Activated CD4-positive, alpha-beta T cell treated with anti-CD3 and anti-CD28 coated beads, Interleukin-2, amount 10 ng/mL, durations not matched to agents 7 days and 5 days (primary cell): ENCODE data around the gene UBE2J2. TPM values are rescaled to one million over a fixed set of nuclear protein-coding genes. Genes with fewer than 3 reads are reported as not detected.

ENCODE experiments used
- CTCF ChIA-PET: fragments of 350-600 bp; sonication (Branson Sonifier 250); formaldehyde crosslinking; loops from one replicate; lab custom pipeline; 2021; ENCODE audit warnings: antibody characterized with exemption; lab: Charles Lee
- POLR2A ChIA-PET: fragments of 350-600 bp; sonication (Branson Sonifier 250); formaldehyde crosslinking; loops from one replicate; lab custom pipeline; 2021; ENCODE audit warnings: antibody characterized with exemption; lab: Charles Lee
- DNase-seq: peaks from one replicate; pipeline ENCODE4 v3.0.0-alpha.2; 2020
- H3K27ac Mint-ChIP-seq: one replicate; pipeline ENCODE4 v1.8.0; 2021; ENCODE audit warnings: mild to moderate bottlenecking, moderate library complexity, mixed read lengths
- H3K27me3 Mint-ChIP-seq: one replicate; pipeline ENCODE4 v1.8.0; 2021; ENCODE audit warnings: mixed read lengths
- H3K36me3 Mint-ChIP-seq: one replicate; pipeline ENCODE4 v1.8.0; 2021; ENCODE audit warnings: low read depth, mixed read lengths
- H3K4me1 Mint-ChIP-seq: one replicate; pipeline ENCODE4 v1.8.0; 2021; ENCODE audit warnings: mixed read lengths
- H3K4me3 Mint-ChIP-seq: one replicate; pipeline ENCODE4 v1.8.0; 2021; ENCODE audit warnings: mild to moderate bottlenecking, moderate library complexity, mixed read lengths
- H3K9me3 Mint-ChIP-seq: one replicate; pipeline ENCODE4 v1.8.0; 2021; ENCODE audit warnings: mixed read lengths
- total RNA-seq, 2 experiments: library from RNA; stranded (reverse); gene quantifications; one replicate each; pipeline ENCODE4 v1.2.3, GENCODE V29; 2021

The UBE2J2 gene
- total RNA-seq, 2 experiments from 2014 or later: 63.4 to 63.7 TPM

GRCh38 chr1:1278620-1279019 is 5.0 kb upstream of the UBE2J2 start:
- no peak overlapping the region for H3K4me3 Mint-ChIP-seq
- ChIA-PET POLR2A (interaction anchor here (0.6 kb wide), 1 partner anchor 284 kb away, joined by 13 read pairs; no protein-coding TSS in a partner anchor), CTCF (interaction anchor here (0.6 to 1.8 kb wide), 3 partner anchors 12 to 244 kb away, joined by 3 to 6 read pairs (median 3); no protein-coding TSS in a partner anchor)
- no peak for DNase-seq
- H3K4me1 Mint-ChIP-seq: peaks cover 6% of the 10 kb centered on the region
- no peak overlapping the region for H3K27ac Mint-ChIP-seq
- no peaks in the 10 kb centered on the region for H3K36me3 Mint-ChIP-seq
- no peaks in the 10 kb centered on the region for H3K27me3 Mint-ChIP-seq
- no peaks in the 10 kb centered on the region for H3K9me3 Mint-ChIP-seq

DNA sequence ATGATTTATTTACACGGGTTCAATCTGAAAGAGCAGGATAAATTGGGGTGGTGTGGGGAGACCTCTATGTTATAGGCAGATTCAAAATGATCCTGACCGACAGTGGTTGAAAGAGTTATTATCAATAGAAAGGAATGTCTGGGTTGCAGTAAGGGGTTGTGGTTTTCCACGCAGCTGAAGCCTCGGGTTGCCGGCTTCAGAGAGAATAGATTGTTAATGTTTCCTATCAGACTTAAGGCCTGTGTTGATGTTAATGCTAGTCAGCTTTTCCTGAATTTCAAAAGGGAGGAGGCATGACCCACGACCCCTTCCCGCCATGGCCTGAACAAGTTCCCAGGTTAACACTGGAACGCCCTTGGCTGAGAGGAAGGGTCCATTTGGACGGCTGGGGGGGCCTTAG is 2.2 kb upstream of the UBE2J2 start:
- POLR2A ChIA-PET: no interaction called here
- peaks cover 17% of the 10 kb centered on the region for H3K36me3 Mint-ChIP-seq

GRCh38 chr1:1274931-1275431 is 1.3 kb upstream of the UBE2J2 start:
- Mint-ChIP-seq H3K27me3 (no peaks in the 10 kb centered on the region), H3K9me3 (no peaks in the 10 kb centered on the region), H3K27ac (no peak overlapping the region), H3K36me3 (peaks cover 26% of the 10 kb centered on the region), H3K4me1 (peaks cover 35% of the 10 kb centered on the region), H3K4me3 (peak overlapping the region; percentile 69)
- no peak for DNase-seq
- ChIA-PET POLR2A (no interaction called here), CTCF (interaction anchor here (1.7 kb wide), 1 partner anchor 7 kb away, joined by 4 read pairs; no protein-coding TSS in a partner anchor)

More for the DNA sequence above, 2.2 kb upstream of the UBE2J2 start:
- Mint-ChIP-seq H3K4me3 (peak overlapping the region; percentile 33), H3K9me3 (no peaks in the 10 kb centered on the region), H3K27me3 (no peaks in the 10 kb centered on the region), H3K27ac (peak overlapping the region; percentile 38), H3K4me1 (peaks cover 26% of the 10 kb centered on the region)
- no peak for DNase-seq
- CTCF ChIA-PET: no interaction called here

DNA sequence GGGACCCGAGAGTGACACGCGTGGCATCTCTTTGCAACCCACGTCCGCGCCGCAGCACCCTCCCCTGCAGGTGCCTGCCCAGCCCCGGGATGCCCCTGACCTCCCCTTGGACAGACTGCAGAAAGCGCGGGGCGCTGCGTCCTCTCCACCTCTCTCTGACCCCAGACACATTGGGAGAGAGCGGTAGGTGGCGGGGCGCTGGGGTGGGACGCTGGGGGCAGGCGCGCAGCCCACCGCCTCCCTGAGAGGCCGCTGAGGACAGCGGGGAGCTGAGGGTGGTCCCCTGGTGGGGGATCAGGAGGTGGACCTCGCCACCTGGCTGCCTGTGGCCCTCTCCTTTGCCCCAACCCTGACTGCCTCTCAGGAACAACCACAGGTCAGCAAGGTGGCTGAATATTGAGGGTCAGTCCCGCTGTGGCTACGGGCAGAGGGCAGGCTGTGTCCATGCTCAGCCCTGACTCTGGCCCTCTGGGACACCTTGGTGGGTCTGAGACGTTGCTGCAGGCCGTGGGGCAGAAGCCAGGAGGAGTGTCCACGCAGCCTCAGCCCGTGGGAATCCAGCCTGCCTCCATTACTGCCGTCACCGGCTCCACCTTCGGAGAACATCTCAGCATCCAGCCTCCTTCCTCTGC is 761 bp upstream of the UBE2J2 start:
- peaks cover 39% of the 10 kb centered on the region for H3K4me1 Mint-ChIP-seq
- ChIA-PET CTCF (interaction anchor here (0.6 to 1.7 kb wide), 4 partner anchors 8 to 587 kb away, joined by 3 to 4 read pairs (median 4); no protein-coding TSS in a partner anchor), POLR2A (no interaction called here)
- H3K36me3 Mint-ChIP-seq: peaks cover 29% of the 10 kb centered on the region
- DNase-seq: no peak
- H3K9me3 Mint-ChIP-seq: no peaks in the 10 kb centered on the region
- no peaks in the 10 kb centered on the region for H3K27me3 Mint-ChIP-seq
- peak overlapping the region; percentile 69 for H3K4me3 Mint-ChIP-seq
- peak overlapping the region; percentile 57 for H3K27ac Mint-ChIP-seq

GRCh38 chr1:1273209-1273511 is 494 bp downstream of the UBE2J2 start:
- Mint-ChIP-seq H3K36me3 (peaks cover 32% of the 10 kb centered on the region), H3K27ac (peak overlapping the region; percentile 86), H3K4me3 (peak overlapping the region; percentile 88), H3K27me3 (no peaks in the 10 kb centered on the region), H3K9me3 (no peaks in the 10 kb centered on the region), H3K4me1 (peaks cover 39% of the 10 kb centered on the region)
- no peak for DNase-seq
- ChIA-PET POLR2A (no interaction called here), CTCF (interaction anchor here (1.0 to 1.7 kb wide), 4 partner anchors 9 to 152 kb away, joined by 3 to 4 read pairs (median 4); no protein-coding TSS in a partner anchor)

GRCh38 chr1:1272341-1273208 is 1.1 kb downstream of the UBE2J2 start:
- DNase-seq: peak; percentile 21
- Mint-ChIP-seq H3K27ac (peak overlapping the region; percentile 86), H3K4me3 (peak overlapping the region; percentile 88), H3K4me1 (peaks cover 39% of the 10 kb centered on the region), H3K27me3 (no peaks in the 10 kb centered on the region), H3K9me3 (no peaks in the 10 kb centered on the region), H3K36me3 (peaks cover 35% of the 10 kb centered on the region)
- CTCF ChIA-PET: interaction anchor here (0.6 to 1.3 kb wide), 3 partner anchors 19 to 192 kb away, joined by 3 read pairs; no protein-coding TSS in a partner anchor
- POLR2A ChIA-PET: no interaction called here

DNA sequence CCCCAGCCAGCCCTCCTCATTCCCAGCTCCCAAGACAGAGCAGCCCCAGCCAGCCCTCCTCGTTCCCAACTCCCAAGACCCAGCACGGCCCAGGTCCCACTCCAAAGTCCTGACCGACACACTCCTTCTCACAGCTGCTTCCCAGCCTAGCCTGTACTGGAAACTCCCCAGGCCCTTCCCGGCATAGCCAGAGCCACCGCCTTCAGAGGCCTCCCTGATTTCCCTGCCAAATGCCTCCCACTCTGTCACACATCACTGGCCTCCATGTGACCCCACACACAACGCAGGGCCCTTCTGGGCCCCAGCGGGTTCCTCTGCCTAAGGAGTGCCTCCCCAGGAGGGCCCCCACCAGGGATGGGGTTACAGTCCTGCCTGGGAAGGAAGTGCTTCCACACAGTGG is 2.8 kb downstream of the UBE2J2 start:
- POLR2A ChIA-PET: no interaction called here
- H3K36me3 Mint-ChIP-seq: peaks cover 41% of the 10 kb centered on the region
- peak overlapping the region; percentile 88 for H3K4me3 Mint-ChIP-seq
- H3K4me1 Mint-ChIP-seq: peaks cover 38% of the 10 kb centered on the region
- no peaks in the 10 kb centered on the region for H3K27me3 Mint-ChIP-seq
- H3K27ac Mint-ChIP-seq: peak overlapping the region; percentile 68
- CTCF ChIA-PET: interaction anchor here (0.6 to 1.8 kb wide), 3 partner anchors 13 to 308 kb away, joined by 3 to 6 read pairs (median 6); no protein-coding TSS in a partner anchor
- H3K9me3 Mint-ChIP-seq: no peaks in the 10 kb centered on the region
- DNase-seq: no peak

GRCh38 chr1:1268284-1268682 is 5.4 kb downstream of the UBE2J2 start:
- no peak overlapping the region for H3K27ac Mint-ChIP-seq
- H3K36me3 Mint-ChIP-seq: peaks cover 41% of the 10 kb centered on the region
- CTCF ChIA-PET: no interaction called here

DNA sequence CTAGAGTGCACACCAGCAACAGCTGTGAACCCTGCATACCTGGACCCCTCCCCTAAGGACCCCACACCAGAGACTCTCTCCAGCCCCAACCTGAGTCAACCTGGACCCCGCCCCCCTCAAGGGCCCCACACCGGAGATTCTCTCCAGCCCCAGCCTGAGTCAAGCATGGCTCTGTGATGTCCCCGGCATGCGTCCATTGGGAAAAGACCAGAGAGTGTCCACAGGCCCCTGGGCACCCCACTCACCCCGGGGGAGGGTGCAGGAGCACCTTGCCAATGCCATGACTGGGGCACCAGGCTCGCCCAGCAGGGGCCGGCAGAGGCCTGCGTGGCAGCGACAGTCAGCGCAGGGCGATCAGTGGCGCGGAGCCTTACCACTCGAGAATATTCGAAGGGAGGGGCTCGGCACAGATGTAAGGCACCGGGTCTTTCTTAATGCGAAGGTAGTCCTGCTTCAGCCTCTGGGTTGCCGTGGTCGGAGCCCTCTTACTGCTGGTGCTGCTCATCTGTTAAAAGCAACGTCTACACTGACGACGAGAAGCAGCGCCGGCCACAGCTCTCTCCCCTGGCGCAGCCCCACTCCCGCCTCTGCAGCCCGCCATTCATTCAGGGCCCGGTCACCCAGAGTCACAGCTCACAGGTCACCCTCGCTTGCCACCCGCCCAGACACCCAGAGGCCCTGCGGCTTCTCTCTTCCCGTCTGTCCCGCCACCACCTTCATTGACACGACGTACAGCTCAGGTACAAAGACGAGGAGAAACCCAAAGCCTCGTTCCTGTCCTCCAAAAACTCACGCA is 6.0 kb downstream of the UBE2J2 start:
- peaks cover 30% of the 10 kb centered on the region for H3K4me1 Mint-ChIP-seq
- POLR2A ChIA-PET: no interaction called here
- CTCF ChIA-PET: no interaction called here
- H3K27ac Mint-ChIP-seq: no peak overlapping the region
- peaks cover 39% of the 10 kb centered on the region for H3K36me3 Mint-ChIP-seq
- H3K9me3 Mint-ChIP-seq: no peaks in the 10 kb centered on the region
- no peak for DNase-seq
- H3K27me3 Mint-ChIP-seq: no peaks in the 10 kb centered on the region
- no peak overlapping the region for H3K4me3 Mint-ChIP-seq

More at GRCh38 chr1:1268284-1268682, 5.4 kb downstream of the UBE2J2 start:
- no peaks in the 10 kb centered on the region for H3K27me3 Mint-ChIP-seq
- POLR2A ChIA-PET: no interaction called here
- no peaks in the 10 kb centered on the region for H3K9me3 Mint-ChIP-seq
- DNase-seq: no peak
- H3K4me3 Mint-ChIP-seq: no peak overlapping the region
- peaks cover 32% of the 10 kb centered on the region for H3K4me1 Mint-ChIP-seq

DNA sequence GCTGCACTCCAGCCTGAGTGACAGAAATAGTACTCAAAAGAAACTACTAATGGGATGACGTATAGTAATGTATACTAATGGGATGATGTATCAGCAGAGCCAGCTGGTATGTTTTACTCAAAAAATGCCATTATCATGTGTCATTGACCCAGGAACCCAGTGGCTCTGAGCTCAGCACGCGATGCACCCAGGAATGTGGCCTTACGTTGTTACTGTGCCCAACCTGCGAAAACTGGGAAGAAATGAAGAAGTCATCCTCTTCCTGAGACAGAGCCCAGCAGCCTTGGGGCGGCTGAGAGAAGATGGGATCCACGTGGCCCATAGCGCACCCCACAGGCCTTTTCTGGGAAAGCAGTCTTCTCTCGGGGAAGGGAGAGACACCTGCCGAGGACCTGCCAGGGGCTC is 8.8 kb downstream of the UBE2J2 start:
- Mint-ChIP-seq H3K27ac (no peak overlapping the region), H3K9me3 (no peaks in the 10 kb centered on the region), H3K36me3 (peaks cover 34% of the 10 kb centered on the region), H3K27me3 (no peaks in the 10 kb centered on the region), H3K4me3 (no peak overlapping the region), H3K4me1 (peaks cover 13% of the 10 kb centered on the region)
- no peak for DNase-seq
- POLR2A ChIA-PET: no interaction called here
- CTCF ChIA-PET: interaction anchor here (1.3 kb wide), 1 partner anchor 143 kb away, joined by 3 read pairs; no protein-coding TSS in a partner anchor

GRCh38 chr1:1264026-1264425 is 9.6 kb downstream of the UBE2J2 start:
- Mint-ChIP-seq H3K27me3 (no peaks in the 10 kb centered on the region), H3K36me3 (peaks cover 37% of the 10 kb centered on the region), H3K4me3 (no peak overlapping the region), H3K27ac (no peak overlapping the region), H3K4me1 (peaks cover 10% of the 10 kb centered on the region), H3K9me3 (no peaks in the 10 kb centered on the region)
- CTCF ChIA-PET: interaction anchor here (0.6 to 1.8 kb wide), 4 partner anchors 13 to 142 kb away, joined by 3 to 6 read pairs (median 4); no protein-coding TSS in a partner anchor
- POLR2A ChIA-PET: no interaction called here
- no peak for DNase-seq

- no peak overlapping the region for H3K4me3 Mint-ChIP-seq
- peaks cover 13% of the 10 kb centered on the region for H3K4me1 Mint-ChIP-seq
- H3K36me3 Mint-ChIP-seq: peaks cover 33% of the 10 kb centered on the region
- POLR2A ChIA-PET: no interaction called here
- H3K27ac Mint-ChIP-seq: peak overlapping the region; percentile 46
- no peaks in the 10 kb centered on the region for H3K27me3 Mint-ChIP-seq
- CTCF ChIA-PET: interaction anchor here (1.8 kb wide), 1 partner anchor 11 kb away, joined by 5 read pairs; no protein-coding TSS in a partner anchor
- no peak for DNase-seq
- no peaks in the 10 kb centered on the region for H3K9me3 Mint-ChIP-seq
Measured at GRCh38 chr1:1262758-1263157, 10.9 kb downstream of the UBE2J2 start.
